GM19240 (cell line): ENCODE data around the gene CCL15.
"Not testable (repeated sequence)": the region's sequence is repeated elsewhere in the genome, so short reads cannot be mapped to it uniquely, and the experiment has no call there.

Source experiments
- DNase-seq: peaks from one replicate; pipeline ENCODE4 v3.0.0; 2011; ENCODE audit warnings: low spot score; ENCODE audit not compliant: insufficient read length

Gene CCL15

DNA sequence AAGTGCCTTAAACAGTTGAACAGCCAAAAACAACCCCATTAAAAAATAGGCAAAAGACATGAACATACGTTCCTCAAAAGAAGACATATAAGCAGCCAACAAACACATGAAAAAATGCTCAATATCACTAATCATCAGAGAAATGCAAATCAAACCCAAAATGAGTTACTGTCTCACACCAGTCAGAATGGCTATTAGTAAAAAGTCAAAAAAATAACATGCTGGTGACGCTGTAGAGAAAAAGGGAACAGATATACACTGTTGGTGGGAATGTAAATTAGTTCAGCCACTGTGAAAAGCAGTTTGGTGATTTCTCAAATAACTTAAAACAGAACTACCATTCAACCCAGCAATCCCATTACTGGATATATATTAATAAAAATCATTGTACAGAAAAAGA, 6.0 kb downstream of the CCL15 start:
- not testable (repeated sequence) for DNase-seq

DNA sequence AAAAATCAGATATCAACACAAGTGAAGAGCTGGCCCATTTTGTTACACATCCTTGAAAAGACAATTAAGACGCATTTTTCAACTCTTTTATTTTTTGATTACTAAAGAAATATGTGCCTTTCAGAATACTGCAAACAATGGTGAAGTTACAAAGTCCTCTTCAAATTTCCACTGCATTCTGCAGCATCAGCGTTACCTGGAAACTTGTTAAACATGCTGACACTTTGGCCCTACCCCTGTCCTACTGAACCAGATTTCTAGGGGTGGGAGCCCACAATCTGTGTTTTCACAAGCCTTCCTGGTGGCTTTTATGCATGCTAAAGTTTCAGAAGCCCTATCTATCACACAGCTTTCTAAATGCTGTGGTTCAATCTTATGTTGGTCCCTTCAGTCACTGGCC, 10.3 kb downstream of the CCL15 start:
- no peak for DNase-seq

GRCh38 chr17:35988164-35988563, 13.2 kb downstream of the CCL15 start:
- no peak for DNase-seq

- no peak for DNase-seq
These were observed 14.7 kb downstream of the CCL15 start, which contains the start of gene CCL14 for GRCh38 chr17:35986643-35987042. TSS of gene CCL14 (minus strand) at chr17:35986729. CDS start at chr17:35986649, 80 bp downstream.

DNA sequence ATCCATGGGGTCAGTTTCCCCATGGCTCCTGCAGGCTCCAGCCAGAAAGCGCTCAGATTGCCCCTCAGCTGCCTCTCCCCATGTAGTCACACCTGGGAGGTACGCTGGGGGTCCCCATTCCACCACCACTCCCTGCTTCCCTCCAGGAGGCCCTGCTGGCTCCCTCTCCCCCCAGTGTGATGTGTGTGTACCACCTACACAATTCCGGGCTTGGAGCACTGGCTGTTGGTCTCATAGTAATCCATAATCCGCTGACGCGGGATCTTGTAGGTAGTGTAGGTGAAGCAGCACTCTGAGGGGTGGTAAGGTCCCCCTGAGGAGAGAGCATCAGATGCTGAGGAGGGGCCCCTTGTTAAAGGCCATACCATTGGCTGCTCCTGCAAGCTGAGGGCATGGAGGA, 17.2 kb downstream of the CCL15 start:
- no peak for DNase-seq

DNA sequence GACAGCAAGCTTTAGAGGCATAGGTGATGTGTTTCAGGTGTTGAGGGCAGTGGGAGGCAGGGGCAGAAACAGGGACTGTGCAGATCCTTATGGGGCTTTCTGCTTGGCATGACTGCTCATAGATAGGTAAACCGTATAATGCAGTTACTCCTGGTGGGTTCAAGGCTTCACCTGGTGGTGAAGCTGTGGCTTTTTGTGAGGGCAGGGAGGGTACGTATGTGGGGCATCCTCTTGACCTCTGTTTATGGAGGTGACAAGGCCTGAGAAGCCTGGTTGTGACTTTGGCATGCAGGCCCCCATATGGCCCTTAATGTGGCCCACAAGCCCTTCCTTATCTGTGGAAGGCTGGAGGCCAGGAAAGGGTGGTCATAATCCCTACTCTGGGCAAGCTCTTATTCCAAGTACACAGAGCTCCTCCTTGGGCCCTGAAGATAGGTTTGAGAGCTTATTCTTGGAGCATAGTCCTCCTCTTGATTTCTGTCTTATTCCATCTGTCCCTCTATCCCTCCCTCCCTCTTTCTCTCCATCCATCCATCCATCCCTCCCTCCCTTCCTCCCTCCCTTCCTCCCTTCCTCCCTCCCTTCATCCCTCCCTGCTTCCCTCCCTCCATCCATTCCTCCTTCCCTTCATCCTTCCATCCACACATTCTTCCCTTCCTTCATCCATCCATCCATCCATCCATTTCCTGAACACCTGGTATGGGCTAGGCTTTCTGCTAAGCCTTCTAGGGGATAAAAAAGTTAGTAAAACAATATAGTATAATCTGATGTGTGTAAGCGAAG, 18.8 kb downstream of the CCL15 start:
- DNase-seq: no peak

- no peak for DNase-seq
These were observed 19.4 kb downstream of the CCL15 start for GRCh38 chr17:35981908-35982330.

DNA sequence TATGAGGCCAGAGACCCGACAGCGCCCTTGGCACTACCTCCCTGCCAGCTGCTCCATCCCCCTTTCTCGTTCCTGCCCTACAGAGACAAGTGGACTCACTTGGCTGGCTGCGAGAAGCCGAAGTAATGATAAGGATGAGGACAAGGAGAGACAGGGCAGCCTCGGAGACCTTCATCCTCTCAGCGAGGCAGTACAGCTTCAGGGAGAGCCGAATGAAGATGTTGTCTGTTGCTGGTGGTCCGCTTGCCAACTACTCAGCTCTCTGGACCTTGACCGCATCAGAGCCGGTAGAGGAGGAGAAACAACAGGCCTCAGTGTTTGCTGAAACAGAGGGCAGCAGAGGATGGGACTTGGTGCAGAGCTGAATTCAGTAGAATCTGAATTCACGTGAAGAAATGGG, 20.1 kb downstream of the CCL15 start, which contains the start of gene CCL16:
TSS of gene CCL16 (minus strand) at position 252 of the 400 bp plus-strand sequence. CDS start at position 175, 77 bp downstream.
- no peak for DNase-seq

DNA sequence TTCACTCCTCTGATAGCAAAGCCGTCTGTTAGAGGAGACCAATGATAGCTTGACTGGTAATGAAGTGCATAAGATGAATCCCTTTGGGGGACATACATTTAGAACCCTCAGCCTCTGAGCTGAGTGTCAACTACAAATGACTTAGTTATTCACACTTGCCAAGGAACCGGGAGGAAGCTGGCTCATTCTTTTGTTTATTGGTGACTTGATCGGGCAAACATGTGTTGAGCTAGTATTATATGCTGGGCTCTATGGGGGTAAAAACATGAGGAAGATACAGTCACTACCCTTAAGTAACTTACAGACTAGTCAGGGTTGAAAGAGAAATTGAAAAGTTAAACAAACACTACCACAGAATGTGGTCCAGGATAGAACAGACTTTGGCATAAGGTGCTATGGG, 23.0 kb downstream of the CCL15 start:
- DNase-seq: no peak

- DNase-seq: no peak
These were observed 23.8 kb downstream of the CCL15 start for GRCh38 chr17:35977509-35977908.

GRCh38 chr17:35973333-35974260, 27.8 kb downstream of the CCL15 start:
- DNase-seq: no peak

- no peak for DNase-seq
These were observed 28.4 kb downstream of the CCL15 start for GRCh38 chr17:35972945-35973332.

DNA sequence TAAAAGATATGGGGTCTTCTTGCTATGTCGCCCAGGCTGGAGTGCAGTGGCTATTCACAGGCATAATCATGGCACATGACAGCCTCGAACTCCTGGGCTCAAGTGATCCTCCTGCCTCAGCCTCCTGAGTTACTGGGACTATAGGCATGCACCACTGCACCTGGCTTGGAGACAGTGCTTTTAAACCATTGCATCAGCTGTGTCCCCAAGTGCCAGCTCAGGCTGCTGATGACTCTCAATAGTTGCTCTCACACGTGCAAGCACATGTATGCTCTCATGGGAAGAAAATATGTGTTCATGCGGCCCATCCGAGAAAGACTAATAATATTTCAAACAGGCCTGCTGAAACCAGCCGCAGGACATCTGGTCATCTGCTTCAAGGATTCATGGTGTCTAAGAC, 28.8 kb downstream of the CCL15 start:
- DNase-seq: no peak

- DNase-seq: no peak
These were observed 29.3 kb downstream of the CCL15 start for GRCh38 chr17:35972066-35972465.

GRCh38 chr17:35969558-35970380, 31.6 kb downstream of the CCL15 start:
- no peak for DNase-seq

GRCh38 chr17:35968520-35969054, 32.8 kb downstream of the CCL15 start:
- DNase-seq: no peak

GRCh38 chr17:35965272-35965671, 36.1 kb downstream of the CCL15 start:
- no peak for DNase-seq

DNA sequence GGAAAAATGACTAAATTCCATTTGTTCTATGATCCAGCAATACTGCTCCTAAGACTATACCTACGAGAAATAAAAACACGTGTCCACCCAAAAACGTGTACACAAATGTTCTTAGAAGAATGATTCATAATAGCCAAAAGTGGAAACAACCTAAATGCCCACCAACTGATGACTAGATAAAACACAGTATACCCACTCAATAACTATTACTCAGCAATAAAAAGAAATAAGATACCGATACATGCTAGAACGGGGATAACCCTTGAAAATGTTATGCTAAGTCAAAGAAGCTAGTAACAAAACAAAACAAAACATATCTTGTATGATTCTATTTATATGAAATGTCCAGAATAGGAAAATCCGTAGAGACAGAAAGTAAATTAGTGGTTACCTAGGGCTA, 37.7 kb downstream of the CCL15 start:
- no peak for DNase-seq

DNA sequence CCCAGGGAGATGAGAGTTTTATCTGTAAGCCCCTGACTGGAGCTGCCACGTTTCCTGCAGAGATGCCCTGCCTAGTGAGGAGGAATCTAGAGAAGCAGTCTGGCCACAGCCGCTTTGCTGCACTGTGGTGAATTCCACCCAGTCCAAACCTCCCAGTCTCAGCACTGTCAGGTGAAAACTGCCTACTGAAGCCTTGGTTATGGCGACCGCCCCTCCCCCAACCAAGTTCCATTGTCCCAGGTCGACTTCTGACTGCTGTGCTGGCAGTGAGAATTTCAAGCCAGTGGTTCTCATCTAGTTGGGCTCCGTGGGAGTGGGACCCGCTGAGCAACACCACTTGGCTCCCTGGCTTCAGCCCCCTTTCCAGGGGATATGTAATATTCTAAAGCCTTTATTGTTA, 47.6 kb downstream of the CCL15 start:
- DNase-seq: no peak

DNA sequence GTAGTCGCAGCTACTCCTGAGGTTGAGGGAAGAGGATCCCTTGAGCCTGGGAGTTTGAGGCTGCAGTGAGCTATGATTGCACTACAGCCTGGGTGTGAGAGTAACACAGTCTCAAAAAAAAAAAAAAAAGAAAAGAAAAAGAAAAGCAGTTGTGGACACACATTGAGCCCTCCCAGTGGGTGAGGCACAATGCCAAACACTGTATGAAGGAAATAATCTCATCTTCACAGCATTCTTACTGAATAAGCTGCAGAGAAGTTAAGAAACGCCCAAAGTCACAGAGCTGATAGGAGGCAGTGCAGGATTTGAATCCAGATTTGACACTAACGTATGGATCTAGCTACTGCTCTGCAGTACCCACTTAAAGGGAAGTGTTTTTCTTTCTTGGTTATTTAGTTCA, 52.0 kb downstream of the CCL15 start:
- DNase-seq: no peak

DNA sequence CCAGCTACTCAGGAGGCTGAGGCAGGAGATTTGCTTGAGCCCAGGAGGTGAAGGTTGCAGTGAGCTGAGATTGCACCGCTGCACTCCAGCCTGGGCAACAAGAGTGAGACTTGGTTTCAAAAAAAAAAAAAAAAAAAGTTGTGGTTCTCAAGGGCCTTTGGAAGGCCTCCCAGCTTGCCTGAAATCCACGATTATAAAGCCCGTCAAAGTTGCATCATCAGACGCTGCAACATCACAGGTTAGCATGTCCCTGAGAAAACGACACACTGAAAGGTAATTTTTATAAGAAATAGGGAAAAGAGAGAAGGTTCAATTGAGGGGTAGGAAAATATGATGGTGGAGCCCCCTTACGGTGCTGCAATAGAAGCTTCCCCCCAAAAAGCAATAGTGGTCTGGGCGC, 53.3 kb downstream of the CCL15 start:
- DNase-seq: no peak
